SK-N-SH (cell line): Measurements from ENCODE around the gene KRT13. TPM values are rescaled to one million over a fixed set of nuclear protein-coding genes. Genes with fewer than 3 reads are reported as not detected.
A peak's percentile ranks its signal among the peaks of the same experiment; 100 is the strongest.

Experiments used
- CTCF ChIA-PET: fragments of 300-600, 350-600 bp; formaldehyde crosslinking; extraction: SDS; loops from one replicate; lab custom pipeline; 2021; lab: Yijun Ruan, JAX
- POLR2A ChIA-PET: fragments of 350-600 bp; sonication (Branson Sonifier 250); formaldehyde crosslinking; extraction: SDS; loops from one replicate; lab custom pipeline; 2020; ENCODE audit warnings: antibody characterized with exemption, inconsistent platforms; lab: Yijun Ruan, JAX
- DNase-seq: peaks from one replicate; pipeline ENCODE4 v3.0.0; 2012
- H2AFZ ChIP-seq: fragments of 200-600 bp; sonication (generic); 2 replicates; pipeline ENCODE4 v1.8.1; 2016; ENCODE audit warnings: antibody characterized with exemption, mild to moderate bottlenecking, low read depth
- H3F3A ChIP-seq: fragments of 200-600 bp; sonication (generic); replicated peaks from 2 replicates; pipeline ENCODE3; 2016; ENCODE audit warnings: antibody characterized with exemption, mild to moderate bottlenecking; ENCODE audit not compliant: insufficient read depth
- H3K27ac ChIP-seq, 2 experiments: fragments of 200-500 bp in 1 of 2; fragments of 200-600 bp in 1 of 2; sonication (Bioruptor generic) in 1 of 2; sonication (generic), shearing (Covaris generic) in 1 of 2; 2 replicates each; pipeline versions ENCODE4 v1.5.1 to v1.6.1; 2014 to 2016; ENCODE audit warnings: low read depth in 2 of 2, inconsistent platforms in 1 of 2, low read length in 1 of 2, mild to moderate bottlenecking in 1 of 2, mixed read lengths in 1 of 2
- H3K27me3 ChIP-seq: fragments of 200-600 bp; sonication (generic), shearing (Covaris generic); 2 replicates; pipeline ENCODE4 v1.6.1; 2016; ENCODE audit warnings: mixed run types; ENCODE audit not compliant: insufficient read depth
- H3K36me3 ChIP-seq, 2 experiments: fragments of 200-500 bp in 1 of 2; fragments of 200-600 bp in 1 of 2; sonication (Bioruptor generic) in 1 of 2; sonication (generic) in 1 of 2; replicated peaks in 1 of 2; 2 replicates each; pipeline versions ENCODE3 to v1.5.1; 2014 to 2016; ENCODE audit warnings: low read length in 1 of 2, mild to moderate bottlenecking in 1 of 2; ENCODE audit not compliant: insufficient read depth in 2 of 2, control insufficient read depth in 1 of 2
- H3K4me1 ChIP-seq, 2 experiments: fragments of 200-500 bp in 1 of 2; fragments of 200-600 bp in 1 of 2; sonication (Bioruptor generic) in 1 of 2; sonication (generic), shearing (Covaris generic) in 1 of 2; 2 replicates each; pipeline versions ENCODE4 v1.5.1 to v1.6.1; 2014 to 2016; ENCODE audit warnings: low read depth in 1 of 2, low read length in 1 of 2, mixed run types in 1 of 2; ENCODE audit not compliant: insufficient read depth in 2 of 2, control insufficient read depth in 1 of 2
- H3K4me2 ChIP-seq: fragments of 200-600 bp; sonication (generic), shearing (Covaris generic); 2 replicates; pipeline ENCODE4 v1.6.1; 2017; ENCODE audit warnings: mixed run types
- H3K4me3 ChIP-seq, 2 experiments: fragments of 200-500 bp in 1 of 2; fragments of 200-600 bp in 1 of 2; sonication (Bioruptor generic) in 1 of 2; sonication (generic), shearing (Covaris generic) in 1 of 2; 2 replicates each; pipeline versions ENCODE4 v1.5.1 to v1.8.1; 2014 to 2016; ENCODE audit warnings: low read depth in 2 of 2, inconsistent platforms in 1 of 2, low read length in 1 of 2, mild to moderate bottlenecking in 1 of 2, mixed read lengths in 1 of 2, moderate library complexity in 1 of 2
- H3K79me2 ChIP-seq: fragments of 200-600 bp; sonication (generic); 2 replicates; pipeline ENCODE4 v1.8.1; 2017; ENCODE audit warnings: mild to moderate bottlenecking; ENCODE audit not compliant: insufficient read depth
- H3K9ac ChIP-seq: fragments of 200-600 bp; sonication (generic); 2 replicates; pipeline ENCODE4 v1.6.1; 2017; ENCODE audit warnings: mixed run types
- H3K9me2 ChIP-seq: fragments of 200-600 bp; sonication (generic); 2 replicates; pipeline ENCODE4 v1.6.1; 2017; ENCODE audit warnings: mixed run types
- H3K9me3 ChIP-seq: fragments of 200-600 bp; sonication (generic); 2 replicates; pipeline ENCODE4 v1.6.1; 2017; ENCODE audit warnings: mixed run types, mild to moderate bottlenecking, moderate library complexity
- H4K20me1 ChIP-seq: fragments of 200-600 bp; sonication (generic); 2 replicates; pipeline ENCODE4 v1.6.1; 2017; ENCODE audit warnings: mild to moderate bottlenecking, mixed run types; ENCODE audit not compliant: insufficient read depth
- EP300 ChIP-seq, 2 experiments: IDR thresholded peaks; 2 replicates each; pipeline versions ENCODE4 v1.4.0 to v1.6.1; 2012; ENCODE audit warnings: borderline replicate concordance in 1 of 2, low read depth in 1 of 2, low read length in 1 of 2
- FOSL2 ChIP-seq: IDR thresholded peaks from 2 replicates; pipeline ENCODE4 v1.4.0; 2012; ENCODE audit warnings: low read depth, mild to moderate bottlenecking, moderate library complexity, borderline replicate concordance
- FOXJ3 ChIP-seq: sonication (generic); formaldehyde crosslinking; IDR thresholded peaks from 2 replicates; pipeline ENCODE4 v1.5.1; 2020; ENCODE audit warnings: mild to moderate bottlenecking, missing genetic modification reagents
- GABPA ChIP-seq: IDR thresholded peaks from 2 replicates; pipeline ENCODE4 v1.4.0; 2012; ENCODE audit warnings: low read depth, mild to moderate bottlenecking
- NFIC ChIP-seq: IDR thresholded peaks from 2 replicates; pipeline ENCODE4 v1.4.0; 2012; ENCODE audit warnings: borderline replicate concordance
- NRF1 ChIP-seq: IDR thresholded peaks from 2 replicates; pipeline ENCODE4 v1.6.1; 2012; ENCODE audit warnings: low read depth, mild to moderate bottlenecking, low read length
- RAD21 ChIP-seq: IDR thresholded peaks from 2 replicates; pipeline ENCODE4 v1.6.1; 2012; ENCODE audit warnings: mild to moderate bottlenecking, low read length
- RFX5 ChIP-seq: IDR thresholded peaks from 2 replicates; pipeline ENCODE4 v1.6.1; 2012; ENCODE audit warnings: mild to moderate bottlenecking, improper control_type of control experiment, low read length
- RXRA ChIP-seq: IDR thresholded peaks from 2 replicates; pipeline ENCODE4 v1.4.0; 2012; ENCODE audit warnings: low read depth, mild to moderate bottlenecking, borderline replicate concordance
- SIN3A ChIP-seq: IDR thresholded peaks from 2 replicates; pipeline ENCODE4 v1.6.1; 2012; ENCODE audit warnings: low read depth, mild to moderate bottlenecking, low read length, moderate library complexity, borderline replicate concordance
- TCF12 ChIP-seq: IDR thresholded peaks from 2 replicates; pipeline ENCODE4 v1.4.0; 2012
- WGBS: methylation state at CpG from one replicate; pipeline ENCODE4 v1.1.6; 2017; ENCODE audit warnings: low lambda C conversion rate; 5-methylcytosine and 5-hydroxymethylcytosine counted together
- polyA plus RNA-seq, 3 experiments: library from polyadenylated mRNA; depleted of rRNA; stranded (reverse); fragments of >200 nt; gene quantifications; 2 replicates each; pipeline ENCODE4 v1.2.3, GENCODE V29; 2012
- TF ChIP-seq, protein P1 (sequence below): IDR thresholded peaks from 2 replicates; pipeline ENCODE4 v1.4.0; 2012; ENCODE audit warnings: low read depth
- TF ChIP-seq, protein P2 (sequence below): fragments of 200-600 bp; sonication (generic); IDR thresholded peaks from 2 replicates; pipeline ENCODE4 v1.6.1; 2017; ENCODE audit warnings: antibody characterized with exemption, mild to moderate bottlenecking, moderate library complexity
- TF ChIP-seq, protein P3 (sequence below): IDR thresholded peaks from 2 replicates; pipeline ENCODE4 v1.6.1; 2012; ENCODE audit warnings: mild to moderate bottlenecking, low read depth, low read length, moderate library complexity
- TF ChIP-seq, protein P4 (sequence below): fragments of 150-350 bp; IDR thresholded peaks from 2 replicates; pipeline ENCODE4 v1.6.1; 2016; ENCODE audit warnings: mild to moderate bottlenecking, low read depth, low read length
- TF ChIP-seq, protein P5 (sequence below): fragments of 150-350 bp; IDR thresholded peaks from 2 replicates; pipeline ENCODE4 v1.6.1; 2017; ENCODE audit warnings: antibody characterized with exemption, low read length, low read depth, borderline replicate concordance
- TF ChIP-seq, protein P6 (sequence below): IDR thresholded peaks from 2 replicates; pipeline ENCODE4 v1.4.0; 2012; ENCODE audit warnings: low read depth, borderline replicate concordance

KRT13 gene
- polyA plus RNA-seq, 1 of the 3 experiments (the other 2 are of a cell fraction) = 0.39 TPM

DNA sequence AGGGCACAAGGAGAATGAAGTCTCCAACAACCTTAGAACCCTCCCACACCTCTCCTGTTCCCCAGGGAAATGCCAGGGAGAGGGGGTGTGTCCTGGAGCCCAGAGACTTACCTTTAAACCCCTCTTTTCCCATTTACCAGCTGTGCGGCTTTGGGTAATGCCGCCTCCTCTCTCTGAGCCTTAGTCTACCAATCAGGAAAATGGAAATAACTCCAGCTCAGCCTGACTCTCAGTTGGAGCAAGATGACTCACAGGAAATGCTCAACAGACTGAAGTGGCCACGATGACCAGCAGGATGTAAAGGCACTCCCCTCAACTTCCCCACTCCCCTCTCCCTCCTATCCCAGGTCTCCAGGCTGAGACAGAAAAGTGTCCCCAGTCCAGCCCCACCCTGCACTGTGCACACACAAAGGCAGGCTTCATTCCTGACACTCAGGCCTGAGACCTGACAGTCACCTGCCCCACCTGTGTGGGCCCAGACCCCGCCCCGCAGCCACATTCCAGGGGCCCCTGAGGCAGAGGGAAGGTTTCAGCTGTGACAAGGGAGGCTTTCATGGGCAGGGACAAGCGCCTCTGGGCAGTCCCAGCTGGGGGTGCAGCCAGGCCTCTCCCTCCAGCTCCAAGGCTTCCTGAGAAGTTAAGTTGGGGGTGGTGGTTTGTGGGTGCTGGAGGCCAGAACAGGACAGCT is 16.3 kb upstream of the KRT13 start:
- 29% methylated on average over 6 of the region's 6 CpGs for WGBS
- ChIA-PET CTCF (interaction anchor here (0.8 to 6.1 kb wide), 9 partner anchors 8 to 141 kb away, joined by 3 to 124 read pairs (median 4); no protein-coding TSS in a partner anchor), POLR2A (interaction anchor here (0.6 to 3.3 kb wide), 9 partner anchors 8 to 604 kb away, joined by 3 to 30 read pairs (median 3); partner anchors contain the start of gene EIF1)
- H4K20me1 ChIP-seq = no peaks in the 10 kb centered on the region
- no peaks in the 10 kb centered on the region for H3K79me2 ChIP-seq
- no peak overlapping the region for H2AFZ ChIP-seq
- H3F3A ChIP-seq = peaks cover 2% of the 10 kb centered on the region
- no peaks in the 10 kb centered on the region for H3K9me3 ChIP-seq
- H3K4me1 ChIP-seq = peaks cover 41 to 61% of the 10 kb centered on the region in 2 experiments
- no peaks in the 10 kb centered on the region for H3K9me2 ChIP-seq
- no peaks in the 10 kb centered on the region for H3K36me3 ChIP-seq
- TF ChIP-seq, protein P1, sequence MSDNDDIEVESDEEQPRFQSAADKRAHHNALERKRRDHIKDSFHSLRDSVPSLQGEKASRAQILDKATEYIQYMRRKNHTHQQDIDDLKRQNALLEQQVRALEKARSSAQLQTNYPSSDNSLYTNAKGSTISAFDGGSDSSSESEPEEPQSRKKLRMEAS = peak; percentile 74; the same call in 1 of the 2 replicates
- TF ChIP-seq, protein P2, sequence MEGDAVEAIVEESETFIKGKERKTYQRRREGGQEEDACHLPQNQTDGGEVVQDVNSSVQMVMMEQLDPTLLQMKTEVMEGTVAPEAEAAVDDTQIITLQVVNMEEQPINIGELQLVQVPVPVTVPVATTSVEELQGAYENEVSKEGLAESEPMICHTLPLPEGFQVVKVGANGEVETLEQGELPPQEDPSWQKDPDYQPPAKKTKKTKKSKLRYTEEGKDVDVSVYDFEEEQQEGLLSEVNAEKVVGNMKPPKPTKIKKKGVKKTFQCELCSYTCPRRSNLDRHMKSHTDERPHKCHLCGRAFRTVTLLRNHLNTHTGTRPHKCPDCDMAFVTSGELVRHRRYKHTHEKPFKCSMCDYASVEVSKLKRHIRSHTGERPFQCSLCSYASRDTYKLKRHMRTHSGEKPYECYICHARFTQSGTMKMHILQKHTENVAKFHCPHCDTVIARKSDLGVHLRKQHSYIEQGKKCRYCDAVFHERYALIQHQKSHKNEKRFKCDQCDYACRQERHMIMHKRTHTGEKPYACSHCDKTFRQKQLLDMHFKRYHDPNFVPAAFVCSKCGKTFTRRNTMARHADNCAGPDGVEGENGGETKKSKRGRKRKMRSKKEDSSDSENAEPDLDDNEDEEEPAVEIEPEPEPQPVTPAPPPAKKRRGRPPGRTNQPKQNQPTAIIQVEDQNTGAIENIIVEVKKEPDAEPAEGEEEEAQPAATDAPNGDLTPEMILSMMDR = no peak
- TF ChIP-seq, protein P3, sequence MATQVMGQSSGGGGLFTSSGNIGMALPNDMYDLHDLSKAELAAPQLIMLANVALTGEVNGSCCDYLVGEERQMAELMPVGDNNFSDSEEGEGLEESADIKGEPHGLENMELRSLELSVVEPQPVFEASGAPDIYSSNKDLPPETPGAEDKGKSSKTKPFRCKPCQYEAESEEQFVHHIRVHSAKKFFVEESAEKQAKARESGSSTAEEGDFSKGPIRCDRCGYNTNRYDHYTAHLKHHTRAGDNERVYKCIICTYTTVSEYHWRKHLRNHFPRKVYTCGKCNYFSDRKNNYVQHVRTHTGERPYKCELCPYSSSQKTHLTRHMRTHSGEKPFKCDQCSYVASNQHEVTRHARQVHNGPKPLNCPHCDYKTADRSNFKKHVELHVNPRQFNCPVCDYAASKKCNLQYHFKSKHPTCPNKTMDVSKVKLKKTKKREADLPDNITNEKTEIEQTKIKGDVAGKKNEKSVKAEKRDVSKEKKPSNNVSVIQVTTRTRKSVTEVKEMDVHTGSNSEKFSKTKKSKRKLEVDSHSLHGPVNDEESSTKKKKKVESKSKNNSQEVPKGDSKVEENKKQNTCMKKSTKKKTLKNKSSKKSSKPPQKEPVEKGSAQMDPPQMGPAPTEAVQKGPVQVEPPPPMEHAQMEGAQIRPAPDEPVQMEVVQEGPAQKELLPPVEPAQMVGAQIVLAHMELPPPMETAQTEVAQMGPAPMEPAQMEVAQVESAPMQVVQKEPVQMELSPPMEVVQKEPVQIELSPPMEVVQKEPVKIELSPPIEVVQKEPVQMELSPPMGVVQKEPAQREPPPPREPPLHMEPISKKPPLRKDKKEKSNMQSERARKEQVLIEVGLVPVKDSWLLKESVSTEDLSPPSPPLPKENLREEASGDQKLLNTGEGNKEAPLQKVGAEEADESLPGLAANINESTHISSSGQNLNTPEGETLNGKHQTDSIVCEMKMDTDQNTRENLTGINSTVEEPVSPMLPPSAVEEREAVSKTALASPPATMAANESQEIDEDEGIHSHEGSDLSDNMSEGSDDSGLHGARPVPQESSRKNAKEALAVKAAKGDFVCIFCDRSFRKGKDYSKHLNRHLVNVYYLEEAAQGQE = no peak
- TF ChIP-seq, protein P4, sequence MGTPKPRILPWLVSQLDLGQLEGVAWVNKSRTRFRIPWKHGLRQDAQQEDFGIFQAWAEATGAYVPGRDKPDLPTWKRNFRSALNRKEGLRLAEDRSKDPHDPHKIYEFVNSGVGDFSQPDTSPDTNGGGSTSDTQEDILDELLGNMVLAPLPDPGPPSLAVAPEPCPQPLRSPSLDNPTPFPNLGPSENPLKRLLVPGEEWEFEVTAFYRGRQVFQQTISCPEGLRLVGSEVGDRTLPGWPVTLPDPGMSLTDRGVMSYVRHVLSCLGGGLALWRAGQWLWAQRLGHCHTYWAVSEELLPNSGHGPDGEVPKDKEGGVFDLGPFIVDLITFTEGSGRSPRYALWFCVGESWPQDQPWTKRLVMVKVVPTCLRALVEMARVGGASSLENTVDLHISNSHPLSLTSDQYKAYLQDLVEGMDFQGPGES = no peak
- TF ChIP-seq NFIC (peak; percentile 21; the same call in 1 of the 2 replicates), SIN3A (no peak), NRF1 (no peak), RFX5 (no peak), GABPA (peak; percentile 49; the same call in 1 of the 2 replicates), RXRA (0 out of 2 replicates have a peak, but pooled peaks have one; percentile 30), FOXJ3 (CRISPR knock-in tag) (0 out of 2 replicates have a peak, but pooled peaks have one; percentile 1), FOSL2 (peak; percentile 84; the same call in 1 of the 2 replicates), TCF12 (peak; percentile 59; the same call in 1 of the 2 replicates), RAD21 (no peak), EP300 (IDR thresholded peaks at IDR 0.05; ENCODE audit: borderline replicate concordance in 1 of 2, low read depth in 1 of 2, low read length in 1 of 2) (peak in 1 of 2 experiments; percentile 46; a peak in 1 of 4 replicates)
- TF ChIP-seq, protein P5, sequence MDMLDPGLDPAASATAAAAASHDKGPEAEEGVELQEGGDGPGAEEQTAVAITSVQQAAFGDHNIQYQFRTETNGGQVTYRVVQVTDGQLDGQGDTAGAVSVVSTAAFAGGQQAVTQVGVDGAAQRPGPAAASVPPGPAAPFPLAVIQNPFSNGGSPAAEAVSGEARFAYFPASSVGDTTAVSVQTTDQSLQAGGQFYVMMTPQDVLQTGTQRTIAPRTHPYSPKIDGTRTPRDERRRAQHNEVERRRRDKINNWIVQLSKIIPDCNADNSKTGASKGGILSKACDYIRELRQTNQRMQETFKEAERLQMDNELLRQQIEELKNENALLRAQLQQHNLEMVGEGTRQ = no peak
- TF ChIP-seq, protein P6, sequence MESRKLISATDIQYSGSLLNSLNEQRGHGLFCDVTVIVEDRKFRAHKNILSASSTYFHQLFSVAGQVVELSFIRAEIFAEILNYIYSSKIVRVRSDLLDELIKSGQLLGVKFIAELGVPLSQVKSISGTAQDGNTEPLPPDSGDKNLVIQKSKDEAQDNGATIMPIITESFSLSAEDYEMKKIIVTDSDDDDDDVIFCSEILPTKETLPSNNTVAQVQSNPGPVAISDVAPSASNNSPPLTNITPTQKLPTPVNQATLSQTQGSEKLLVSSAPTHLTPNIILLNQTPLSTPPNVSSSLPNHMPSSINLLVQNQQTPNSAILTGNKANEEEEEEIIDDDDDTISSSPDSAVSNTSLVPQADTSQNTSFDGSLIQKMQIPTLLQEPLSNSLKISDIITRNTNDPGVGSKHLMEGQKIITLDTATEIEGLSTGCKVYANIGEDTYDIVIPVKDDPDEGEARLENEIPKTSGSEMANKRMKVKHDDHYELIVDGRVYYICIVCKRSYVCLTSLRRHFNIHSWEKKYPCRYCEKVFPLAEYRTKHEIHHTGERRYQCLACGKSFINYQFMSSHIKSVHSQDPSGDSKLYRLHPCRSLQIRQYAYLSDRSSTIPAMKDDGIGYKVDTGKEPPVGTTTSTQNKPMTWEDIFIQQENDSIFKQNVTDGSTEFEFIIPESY = no peak
- H3K27ac ChIP-seq = peak overlapping the region; percentile 59 to 75; a peak in 3 of 4 replicates
- H3K9ac ChIP-seq = peak overlapping the region; percentile 51
- H3K4me2 ChIP-seq = peak overlapping the region; percentile 66
- no peaks in the 10 kb centered on the region for H3K27me3 ChIP-seq
- H3K4me3 ChIP-seq = no peak overlapping the region
- DNase-seq = no peak
